Heart left ventricle (tissue), 13 donors: ENCODE measurements around the gene TLCD3B.

Experiments used
- POLR2A ChIP-seq, 2 donors: fragments of 450-650 bp; IDR thresholded peaks; one replicate each; pipeline ENCODE4 v1.6.1; 2017; ENCODE audit warnings: antibody characterized with exemption in 2 of 2, mild to moderate bottlenecking in 2 of 2, moderate library complexity in 2 of 2
- TF ChIP-seq, protein P1 (sequence below), 12 donors: fragments of 200-600 bp; sonication (generic) in 4 of 12; IDR thresholded peaks; one replicate each; pipeline versions ENCODE4 v1.5.0 to v1.8.0; 2018 to 2022; ENCODE audit warnings: antibody characterized with exemption in 12 of 12, mild to moderate bottlenecking in 5 of 12
- donor health status: ischemic (EF 13 %, LVEDD 7.1; RV severe dilation, severe dysfunction).
- donor health status: DM: no; HTN: yes; CAD: no.
- donor health status: DM: no; HTN: no; CAD: no.
- donor health status: ischemic (EF 25% LVEDD 6.9; RV normal size, moderate dysfunction).
- donor health status: ischemic (EF 25% LVEDD 5.7; RV mildly dilated, moderate dysfunction).
- donor health status: ischemic (EF 35%, LVEDD 5.7; RV mildly dilated, moderate dysfunction).
- donor health status: nonischemic (EF 11% LVEDD 7.7; RV severe dilation, severe dysfunction).
- donor health status: DM: yes; HTN: yes; CAD: no.
- donor health status: PGD.
- donor health status: ischemic (EF 29% LVEDD 5.4; RV normal size, mild dysfunction).
- donor health status: nonischemic (EF 23%, LVEDD 6.1; RV moderate dilation, normal function).

DNA sequence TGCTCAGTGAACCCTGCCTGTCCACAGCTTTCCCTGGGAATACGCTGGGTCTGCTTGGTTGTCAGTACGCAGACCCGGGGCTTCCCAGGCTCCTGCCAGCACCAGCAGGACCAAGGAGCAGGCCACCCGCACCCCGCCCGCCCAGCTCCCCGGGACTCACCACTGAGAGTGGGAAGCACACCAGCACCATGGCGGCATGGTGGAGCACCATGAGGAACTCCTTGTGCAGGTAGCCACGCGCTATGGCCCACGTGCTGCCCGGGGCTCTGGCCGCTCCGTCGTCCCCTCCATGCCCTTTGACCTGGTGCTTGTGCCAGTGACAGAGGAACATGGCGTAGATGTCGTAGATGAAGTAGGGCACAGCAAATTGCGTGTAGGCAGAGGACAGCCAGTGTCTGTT is 4.6 kb downstream of the TLCD3B start:
- TF ChIP-seq, protein P1, sequence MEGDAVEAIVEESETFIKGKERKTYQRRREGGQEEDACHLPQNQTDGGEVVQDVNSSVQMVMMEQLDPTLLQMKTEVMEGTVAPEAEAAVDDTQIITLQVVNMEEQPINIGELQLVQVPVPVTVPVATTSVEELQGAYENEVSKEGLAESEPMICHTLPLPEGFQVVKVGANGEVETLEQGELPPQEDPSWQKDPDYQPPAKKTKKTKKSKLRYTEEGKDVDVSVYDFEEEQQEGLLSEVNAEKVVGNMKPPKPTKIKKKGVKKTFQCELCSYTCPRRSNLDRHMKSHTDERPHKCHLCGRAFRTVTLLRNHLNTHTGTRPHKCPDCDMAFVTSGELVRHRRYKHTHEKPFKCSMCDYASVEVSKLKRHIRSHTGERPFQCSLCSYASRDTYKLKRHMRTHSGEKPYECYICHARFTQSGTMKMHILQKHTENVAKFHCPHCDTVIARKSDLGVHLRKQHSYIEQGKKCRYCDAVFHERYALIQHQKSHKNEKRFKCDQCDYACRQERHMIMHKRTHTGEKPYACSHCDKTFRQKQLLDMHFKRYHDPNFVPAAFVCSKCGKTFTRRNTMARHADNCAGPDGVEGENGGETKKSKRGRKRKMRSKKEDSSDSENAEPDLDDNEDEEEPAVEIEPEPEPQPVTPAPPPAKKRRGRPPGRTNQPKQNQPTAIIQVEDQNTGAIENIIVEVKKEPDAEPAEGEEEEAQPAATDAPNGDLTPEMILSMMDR (IDR thresholded peaks at IDR 0.05), result no peak
- TF ChIP-seq POLR2A (IDR thresholded peaks at IDR 0.05), result no peak
